ENCODE results near the gene SLC25A21. TPM values are rescaled to one million over a fixed set of nuclear protein-coding genes. Genes with fewer than 3 reads are reported as not detected.

The SLC25A21 gene
- total and polyA plus RNA-seq, 8 donors: 0.37 to 0.92 (median 0.60) TPM

GRCh38 chr14:36820901-36821300 is 351.5 kb downstream of the SLC25A21 start:
- no peak for ATAC-seq
- TF ChIP-seq, protein P1, sequence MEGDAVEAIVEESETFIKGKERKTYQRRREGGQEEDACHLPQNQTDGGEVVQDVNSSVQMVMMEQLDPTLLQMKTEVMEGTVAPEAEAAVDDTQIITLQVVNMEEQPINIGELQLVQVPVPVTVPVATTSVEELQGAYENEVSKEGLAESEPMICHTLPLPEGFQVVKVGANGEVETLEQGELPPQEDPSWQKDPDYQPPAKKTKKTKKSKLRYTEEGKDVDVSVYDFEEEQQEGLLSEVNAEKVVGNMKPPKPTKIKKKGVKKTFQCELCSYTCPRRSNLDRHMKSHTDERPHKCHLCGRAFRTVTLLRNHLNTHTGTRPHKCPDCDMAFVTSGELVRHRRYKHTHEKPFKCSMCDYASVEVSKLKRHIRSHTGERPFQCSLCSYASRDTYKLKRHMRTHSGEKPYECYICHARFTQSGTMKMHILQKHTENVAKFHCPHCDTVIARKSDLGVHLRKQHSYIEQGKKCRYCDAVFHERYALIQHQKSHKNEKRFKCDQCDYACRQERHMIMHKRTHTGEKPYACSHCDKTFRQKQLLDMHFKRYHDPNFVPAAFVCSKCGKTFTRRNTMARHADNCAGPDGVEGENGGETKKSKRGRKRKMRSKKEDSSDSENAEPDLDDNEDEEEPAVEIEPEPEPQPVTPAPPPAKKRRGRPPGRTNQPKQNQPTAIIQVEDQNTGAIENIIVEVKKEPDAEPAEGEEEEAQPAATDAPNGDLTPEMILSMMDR (IDR thresholded peaks at IDR 0.05): no peak
- WGBS, 2 donors: 70 to 75% methylated on average over 1 of the region's 1 CpG
- no peak overlapping the region for H3K27ac ChIP-seq
- H3K27me3 ChIP-seq: no peaks in the 10 kb centered on the region
- no peaks in the 10 kb centered on the region for H3K9me3 ChIP-seq
- H3K4me1 ChIP-seq: no peaks in the 10 kb centered on the region
- no peak overlapping the region for H3K4me3 ChIP-seq
- no peak for DNase-seq
- intact Hi-C loops (cut with DNase I): no loop called here
- no peak for FAIRE-seq
- H3K36me3 ChIP-seq: no peaks in the 10 kb centered on the region

DNA sequence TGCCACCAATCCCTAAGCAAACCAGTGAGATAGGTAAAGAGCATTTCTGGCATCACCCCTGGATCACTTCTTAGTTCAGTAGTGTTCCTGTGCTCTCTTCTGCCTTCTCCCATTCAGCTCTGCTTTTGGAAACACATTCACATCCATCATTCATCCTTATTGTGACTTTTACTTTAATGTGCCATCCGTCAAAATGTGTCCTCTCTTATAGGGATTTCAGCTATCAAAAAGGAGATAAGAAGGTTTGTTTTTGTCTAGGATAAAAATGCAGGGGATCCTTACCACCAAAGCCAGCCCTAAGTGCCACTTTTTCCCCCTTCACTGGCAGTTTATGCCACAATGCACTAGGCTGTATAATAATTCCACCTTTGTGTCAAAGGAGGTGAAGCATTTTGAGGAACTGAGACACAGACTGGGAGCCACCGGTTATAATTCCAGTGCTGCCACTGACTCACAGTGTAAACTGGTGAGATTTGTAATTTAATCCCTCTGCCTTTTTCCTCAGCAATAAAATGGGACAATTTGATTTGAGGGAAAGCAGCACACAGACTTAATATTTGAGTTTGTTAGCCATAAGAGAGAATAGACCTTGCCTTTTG is 352.2 kb downstream of the SLC25A21 start:
- Histone ChIP-seq H3K27me3 (no peaks in the 10 kb centered on the region), H3K4me1 (no peaks in the 10 kb centered on the region), H3K4me3 (no peak overlapping the region), H3K27ac (no peak overlapping the region), H3K36me3 (no peaks in the 10 kb centered on the region), H3K9me3 (no peaks in the 10 kb centered on the region)
- ATAC-seq (no peak), DNase-seq (no peak), FAIRE-seq (no peak)
- intact Hi-C loops (cut with DNase I): no loop called here
- TF ChIP-seq, protein P1 (IDR thresholded peaks at IDR 0.05): no peak
- 47 to 50% methylated on average over 2 of the region's 2 CpGs for WGBS, 2 donors

DNA sequence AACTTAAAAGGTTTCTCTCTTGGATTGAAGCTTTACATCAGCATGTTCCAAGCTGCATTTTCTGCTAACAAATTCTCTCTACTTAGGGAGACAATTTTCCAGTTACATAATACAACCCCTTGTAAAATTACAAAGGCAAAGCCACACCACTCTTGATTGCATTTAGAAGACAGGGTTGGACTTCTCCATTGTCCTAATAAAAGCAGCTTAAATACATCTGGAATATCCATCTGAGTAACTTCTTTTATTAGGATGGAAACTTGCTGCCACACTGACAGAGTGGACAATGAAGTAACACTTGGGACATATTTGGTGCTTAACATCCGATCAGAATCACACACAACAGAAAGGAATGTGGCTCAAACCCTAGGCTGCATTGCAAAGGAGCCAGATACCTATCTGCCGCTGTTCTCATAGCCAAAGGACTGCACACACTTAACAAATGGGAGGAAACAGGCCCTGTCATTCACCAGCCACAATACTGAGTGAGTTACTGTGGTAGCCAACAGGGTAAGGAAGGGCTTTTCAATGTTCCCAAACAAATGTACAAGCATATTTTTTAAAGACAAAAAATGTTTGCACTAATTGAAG is 353.5 kb downstream of the SLC25A21 start:
- FAIRE-seq (no peak), ATAC-seq (no peak), DNase-seq (no peak)
- TF ChIP-seq, protein P1 (IDR thresholded peaks at IDR 0.05): no peak
- H3K9me3 ChIP-seq: no peaks in the 10 kb centered on the region
- H3K27ac ChIP-seq: no peak overlapping the region
- intact Hi-C loops (cut with DNase I): no loop called here
- H3K4me1 ChIP-seq: no peaks in the 10 kb centered on the region
- H3K27me3 ChIP-seq: no peaks in the 10 kb centered on the region
- no peaks in the 10 kb centered on the region for H3K36me3 ChIP-seq
- no peak overlapping the region for H3K4me3 ChIP-seq
- 35 to 43% methylated on average over 2 of the region's 2 CpGs for WGBS, 2 donors

GRCh38 chr14:36818246-36818645 is 354.2 kb downstream of the SLC25A21 start:
- Histone ChIP-seq H3K27ac (no peak overlapping the region), H3K4me3 (no peak overlapping the region), H3K27me3 (no peaks in the 10 kb centered on the region), H3K36me3 (no peaks in the 10 kb centered on the region), H3K4me1 (no peaks in the 10 kb centered on the region), H3K9me3 (no peaks in the 10 kb centered on the region)
- intact Hi-C loops (cut with DNase I): no loop called here
- DNase-seq: no peak
- FAIRE-seq: no peak
- TF ChIP-seq, protein P1 (IDR thresholded peaks at IDR 0.05): no peak
- WGBS, 2 donors: 38 to 91% methylated on average over 2 of the region's 2 CpGs
- no peak for ATAC-seq

Data from pancreas (tissue), 10 donors.